ENCODE results near the gene CAP1. TPM values are rescaled to one million over a fixed set of nuclear protein-coding genes. Genes with fewer than 3 reads are reported as not detected.

Gene CAP1
- total RNA-seq, 4 donors from 2014 or later = 230 to 364 (median 290) TPM

- ATAC-seq (ENCODE audit: low FRiP score) = no peak
- TF ChIP-seq CTCF (IDR thresholded peaks at IDR 0.05) = no peak
- no peak for DNase-seq (ENCODE audit: low spot score)
These were observed 50.3 kb downstream of the CAP1 start for GRCh38 chr1:40090652-40091355.

GRCh38 chr1:40092241-40092640 lies 51.7 kb downstream of the CAP1 start:
- no peak for ATAC-seq (ENCODE audit: low FRiP score)
- TF ChIP-seq CTCF (IDR thresholded peaks at IDR 0.05) = no peak
- no peak for DNase-seq (ENCODE audit: low spot score)

- TF ChIP-seq CTCF (IDR thresholded peaks at IDR 0.05) = no peak
- ATAC-seq (ENCODE audit: low FRiP score) (no peak), DNase-seq (ENCODE audit: low spot score) (no peak)
These were observed 52.4 kb downstream of the CAP1 start for GRCh38 chr1:40092706-40093639.

- no peak for ATAC-seq (ENCODE audit: low FRiP score)
- no peak for TF ChIP-seq CTCF (IDR thresholded peaks at IDR 0.05)
These were observed 54.1 kb downstream of the CAP1 start for GRCh38 chr1:40094466-40095110.

GRCh38 chr1:40095806-40096205 lies 55.3 kb downstream of the CAP1 start:
- ATAC-seq (ENCODE audit: low FRiP score) (no peak), DNase-seq (ENCODE audit: low spot score) (no peak)
- TF ChIP-seq CTCF (IDR thresholded peaks at IDR 0.05) = no peak

More at GRCh38 chr1:40094466-40095110, 54.1 kb downstream of the CAP1 start:
- no peak for DNase-seq (ENCODE audit: low spot score)

GRCh38 chr1:40096646-40096976 lies 56.1 kb downstream of the CAP1 start:
- ATAC-seq (ENCODE audit: low FRiP score) (no peak), DNase-seq (ENCODE audit: low spot score) (no peak)
- TF ChIP-seq CTCF (IDR thresholded peaks at IDR 0.05) = no peak
